Cardiac fibroblast (primary cell): ENCODE results near the gene ST6GALNAC5.

Source experiments
- DNase-seq, 2 donors: peaks; one replicate each; pipeline versions ENCODE4 v3.0.0 to v3.0.0-alpha.2; 2010; ENCODE audit warnings: low read depth in 2 of 2
- H3K4me3 ChIP-seq, 2 donors: replicated peaks in 1 of 2; 1 replicate in 1 of 2; 2 replicates in 1 of 2; pipeline ENCODE4 v1.5.1; 2011; ENCODE audit warnings: low read depth in 2 of 2, low read length in 2 of 2, mild to moderate bottlenecking in 2 of 2, moderate library complexity in 1 of 2
- TF ChIP-seq, protein P1 (sequence below): IDR thresholded peaks from one replicate; pipeline ENCODE4 v1.5.1; 2011; ENCODE audit warnings: low read depth, mild to moderate bottlenecking, low read length, inconsistent platforms

Gene ST6GALNAC5

DNA sequence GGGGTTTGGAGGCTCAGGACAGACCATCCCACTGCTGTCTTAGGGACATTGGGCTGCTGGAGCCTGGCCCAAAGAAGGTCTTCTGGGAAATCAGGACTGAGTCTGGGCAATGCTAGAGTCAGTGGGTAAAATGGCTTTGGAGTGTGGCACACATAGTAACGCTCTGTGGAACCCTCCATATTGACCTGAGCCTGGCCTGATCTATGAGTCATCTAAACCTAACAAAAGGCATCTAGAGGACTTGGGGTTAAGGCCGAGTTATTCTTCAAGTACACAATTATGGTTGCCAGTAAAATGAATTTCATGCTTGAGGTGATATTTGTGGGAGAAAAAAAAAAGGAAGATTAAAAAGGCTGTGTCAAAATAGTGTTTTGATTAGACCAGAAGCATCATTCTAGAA is 77.7 kb downstream of the ST6GALNAC5 start:
- TF ChIP-seq, protein P1, sequence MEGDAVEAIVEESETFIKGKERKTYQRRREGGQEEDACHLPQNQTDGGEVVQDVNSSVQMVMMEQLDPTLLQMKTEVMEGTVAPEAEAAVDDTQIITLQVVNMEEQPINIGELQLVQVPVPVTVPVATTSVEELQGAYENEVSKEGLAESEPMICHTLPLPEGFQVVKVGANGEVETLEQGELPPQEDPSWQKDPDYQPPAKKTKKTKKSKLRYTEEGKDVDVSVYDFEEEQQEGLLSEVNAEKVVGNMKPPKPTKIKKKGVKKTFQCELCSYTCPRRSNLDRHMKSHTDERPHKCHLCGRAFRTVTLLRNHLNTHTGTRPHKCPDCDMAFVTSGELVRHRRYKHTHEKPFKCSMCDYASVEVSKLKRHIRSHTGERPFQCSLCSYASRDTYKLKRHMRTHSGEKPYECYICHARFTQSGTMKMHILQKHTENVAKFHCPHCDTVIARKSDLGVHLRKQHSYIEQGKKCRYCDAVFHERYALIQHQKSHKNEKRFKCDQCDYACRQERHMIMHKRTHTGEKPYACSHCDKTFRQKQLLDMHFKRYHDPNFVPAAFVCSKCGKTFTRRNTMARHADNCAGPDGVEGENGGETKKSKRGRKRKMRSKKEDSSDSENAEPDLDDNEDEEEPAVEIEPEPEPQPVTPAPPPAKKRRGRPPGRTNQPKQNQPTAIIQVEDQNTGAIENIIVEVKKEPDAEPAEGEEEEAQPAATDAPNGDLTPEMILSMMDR = no peak
- peak in 1 of 2 donors; percentile 31 for DNase-seq
- H3K4me3 ChIP-seq = no peak overlapping the region

DNA sequence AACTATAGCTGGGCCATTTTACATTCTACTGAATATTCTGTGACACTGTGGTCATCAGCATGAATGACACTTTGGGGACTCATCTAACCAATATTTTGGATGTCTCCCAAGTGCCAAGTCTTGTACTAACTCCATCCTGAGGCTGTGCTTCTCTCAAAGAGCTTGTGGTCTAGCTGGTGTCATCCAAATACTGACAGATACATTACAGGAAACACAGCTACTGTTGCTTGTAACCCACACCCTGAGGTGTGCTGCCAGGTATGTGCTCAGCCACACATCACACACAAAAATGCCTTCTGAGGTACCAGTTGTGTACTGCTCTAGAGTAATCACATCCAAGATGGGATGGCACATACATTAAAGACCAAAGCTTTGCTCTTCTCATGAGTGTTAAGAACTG is 81.6 kb downstream of the ST6GALNAC5 start:
- TF ChIP-seq, protein P1 = no peak
- no peak for DNase-seq
- no peak overlapping the region for H3K4me3 ChIP-seq

DNA sequence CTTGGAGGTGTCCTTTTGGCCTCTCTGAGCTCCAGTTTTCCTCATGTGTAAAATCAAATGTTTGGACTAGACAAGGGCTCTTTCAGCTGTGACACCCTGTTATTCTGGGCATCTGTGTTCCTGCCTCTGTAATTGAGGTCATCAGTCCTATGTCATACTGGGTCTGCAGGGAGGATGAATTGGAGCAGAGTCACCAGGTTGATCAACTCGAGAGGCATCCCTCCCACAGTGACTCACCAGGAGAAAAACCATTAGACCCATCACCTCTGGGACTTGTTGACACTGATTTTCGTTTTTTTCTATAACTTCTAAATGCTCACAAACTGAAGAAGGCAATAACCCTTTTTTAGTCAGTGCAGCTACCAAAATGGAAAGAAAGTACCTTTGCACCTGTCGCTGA is 82.2 kb downstream of the ST6GALNAC5 start:
- TF ChIP-seq, protein P1 = no peak
- no peak overlapping the region for H3K4me3 ChIP-seq
- peak in 1 of 2 donors; percentile 81 for DNase-seq

DNA sequence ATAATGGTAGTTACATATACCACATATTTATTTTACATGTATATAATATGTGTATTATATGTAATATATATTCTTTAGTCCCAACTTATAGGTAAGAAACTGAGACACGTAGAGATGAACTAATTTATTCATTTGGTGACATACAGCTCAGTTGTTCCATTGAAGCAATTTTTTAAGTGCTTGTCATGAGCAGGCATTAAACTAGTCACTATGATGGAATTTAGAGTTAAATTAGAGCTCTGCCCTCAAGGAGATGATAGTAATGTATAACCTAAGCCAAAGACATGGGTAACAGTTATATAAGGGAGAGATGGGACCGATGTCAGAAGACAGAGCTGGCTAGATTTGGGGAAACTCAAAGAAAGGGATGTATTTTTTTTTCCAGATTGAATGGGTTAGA is 83.0 kb downstream of the ST6GALNAC5 start:
- H3K4me3 ChIP-seq = no peak overlapping the region
- peak in 1 of 2 donors; percentile 52 for DNase-seq
- TF ChIP-seq, protein P1 = no peak

DNA sequence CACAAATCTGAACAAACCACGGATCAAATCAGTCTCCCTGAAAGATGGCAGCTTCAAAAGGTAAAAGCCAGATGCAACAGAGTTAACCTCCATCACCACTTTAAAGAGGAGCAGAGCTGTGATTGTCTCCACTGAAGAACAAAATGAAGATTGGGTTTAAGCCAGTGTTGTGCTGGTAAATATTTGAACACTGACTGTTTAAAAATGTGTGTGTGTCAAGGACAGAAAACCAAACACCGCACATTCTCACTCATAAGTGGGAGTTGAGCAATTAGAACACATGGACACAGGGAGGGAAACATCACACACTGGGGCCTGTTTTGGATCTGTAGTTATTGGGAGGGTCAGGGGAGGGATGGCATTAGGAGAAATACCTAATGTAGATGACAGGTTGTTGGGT is 83.9 kb downstream of the ST6GALNAC5 start:
- TF ChIP-seq, protein P1 = no peak
- no peak overlapping the region for H3K4me3 ChIP-seq

DNA sequence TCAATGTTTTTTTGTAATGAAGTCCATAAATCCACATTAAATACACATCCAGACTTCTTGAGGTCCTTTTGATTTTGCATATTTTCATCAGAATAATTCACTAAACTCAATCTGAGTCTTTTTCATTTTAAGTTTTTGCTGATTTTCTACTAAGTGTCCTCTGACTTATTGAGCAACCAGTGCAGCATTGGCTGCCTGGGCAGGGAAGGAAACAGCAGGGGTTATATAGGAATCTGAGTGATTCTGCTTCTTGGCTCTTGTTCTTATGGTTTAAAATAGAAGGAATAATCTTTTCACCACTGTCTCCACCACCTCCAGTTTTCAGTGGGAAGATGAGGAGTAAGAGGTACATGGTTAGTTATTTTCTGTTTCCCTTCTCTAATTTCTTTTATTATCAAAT is 88.4 kb downstream of the ST6GALNAC5 start:
- DNase-seq = peak; percentile 2 to 28
- no peak overlapping the region for H3K4me3 ChIP-seq
- TF ChIP-seq, protein P1 = no peak

More for the DNA sequence above, 83.9 kb downstream of the ST6GALNAC5 start:
- peak in 1 of 2 donors; percentile 46 for DNase-seq

DNA sequence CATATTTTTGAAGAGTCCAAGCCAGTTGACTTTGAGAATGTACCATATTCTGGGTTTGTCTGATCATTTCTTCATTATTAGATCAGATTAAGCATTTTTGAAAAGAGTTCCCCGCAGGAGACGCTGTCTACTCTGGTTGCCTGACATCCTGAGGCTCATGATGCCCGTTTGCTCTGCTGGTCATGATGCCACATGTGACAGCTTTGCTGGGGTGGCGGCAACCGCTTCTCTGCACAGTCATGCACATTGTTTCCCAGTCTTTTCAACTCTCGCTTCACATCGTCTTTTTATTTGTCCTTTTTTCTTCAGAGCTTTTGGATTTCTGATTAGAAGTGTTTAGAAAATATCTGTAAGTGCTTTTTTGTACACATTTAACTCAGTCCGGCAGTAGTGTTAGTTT is 90.7 kb downstream of the ST6GALNAC5 start:
- TF ChIP-seq, protein P1 = no peak
- no peak for DNase-seq
- H3K4me3 ChIP-seq = no peak overlapping the region
